Measurements from ENCODE around the gene PNKP. TPM values are rescaled to one million over a fixed set of nuclear protein-coding genes. Genes with fewer than 3 reads are reported as not detected.

PNKP gene
- total and polyA plus RNA-seq, 2 of the 8 experiments (the other 6 are each of a cell fraction or from before 2014, with no cell fraction given): 45.8 to 105 TPM

DNA sequence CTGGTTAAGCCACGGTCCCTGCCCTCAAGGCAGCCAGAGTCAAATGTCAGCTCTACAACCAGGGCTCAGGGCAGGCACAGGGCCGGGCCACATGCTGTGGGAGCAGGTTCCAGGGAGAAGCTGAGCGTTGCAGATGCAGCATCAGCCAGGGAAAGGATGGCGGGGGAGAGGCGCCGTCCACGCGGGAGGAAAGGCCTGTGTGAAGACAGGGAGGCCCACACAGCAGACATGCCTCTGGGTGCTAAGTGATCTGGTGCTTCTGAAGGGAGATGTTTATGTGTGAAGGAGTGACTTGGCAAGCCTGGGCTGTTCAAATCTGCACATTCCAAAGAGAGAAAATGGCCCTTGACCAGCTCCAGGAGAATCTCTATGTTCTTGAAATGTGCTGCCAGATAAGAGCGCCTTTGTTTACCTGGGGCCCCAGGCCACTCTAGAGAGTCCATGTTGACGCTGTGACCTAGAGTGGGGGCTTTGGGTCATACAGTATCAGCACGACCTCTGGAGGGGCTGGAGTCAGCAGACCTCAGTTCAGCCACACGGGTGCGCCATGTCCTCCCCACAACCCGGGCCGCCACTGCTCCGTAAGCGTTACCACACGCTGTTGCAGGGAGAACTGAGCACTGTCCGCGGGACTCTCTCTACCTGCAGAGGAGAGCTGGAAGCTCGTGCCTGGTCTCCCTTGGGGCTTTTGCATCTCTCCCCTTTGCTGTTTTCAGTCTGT is 45.7 kb upstream of the PNKP start:
- Histone ChIP-seq H4K8ac (ENCODE audit: extremely low read depth, insufficient read depth, low read length) (no peak overlapping the region), H3K23me2 (ENCODE audit: low read depth, low read length) (no peaks in the 10 kb centered on the region), H3K9me3 (ENCODE audit: insufficient read depth in 2 of 2, low read depth in 1 of 2, low read length in 1 of 2) (no peaks in the 10 kb centered on the region), H3K14ac (ENCODE audit: insufficient read length) (no peak overlapping the region), H3K23ac (ENCODE audit: insufficient read length) (no peak overlapping the region), H3K79me1 (ENCODE audit: low read depth, low read length) (peaks cover 13% of the 10 kb centered on the region), H3K56ac (replicated peaks; ENCODE audit: insufficient read length, low read depth, low read length) (no peak overlapping the region), H3K27ac (ENCODE audit: low read depth, low read length) (no peak overlapping the region), H3K4me3 (ENCODE audit: extremely low read depth in 1 of 4, insufficient read depth in 2 of 4, low read depth in 3 of 4, low read length in 4 of 4) (no peak overlapping the region), H3K4ac (replicated peaks; ENCODE audit: insufficient read length, low read depth, low read length) (no peak overlapping the region), H3K27me3 (replicated peaks in 1 of 4; ENCODE audit: control insufficient read depth in 3 of 4, extremely low read depth in 1 of 4, insufficient read depth in 3 of 4, low read length in 3 of 4) (no peaks in the 10 kb centered on the region; a peak in 1 of 7 replicates), H2BK15ac (ENCODE audit: low read length) (no peak overlapping the region), H2BK12ac (ENCODE audit: low read depth, low read length) (no peak overlapping the region), H2BK120ac (replicated peaks; ENCODE audit: low read depth, low read length) (no peak overlapping the region), H3K18ac (ENCODE audit: extremely low read depth, low read length) (no peak overlapping the region), H3K4me2 (ENCODE audit: insufficient read depth in 1 of 2, low read depth in 2 of 2, low read length in 2 of 2) (no peak overlapping the region), H2AFZ (ENCODE audit: low read length) (no peak overlapping the region), H3K79me2 (ENCODE audit: control insufficient read depth in 1 of 2, insufficient read depth in 2 of 2, low read length in 2 of 2) (peaks cover 0 to 63% of the 10 kb centered on the region in 2 experiments; a peak in 2 of 4 replicates), H3K9ac (replicated peaks in 1 of 4; ENCODE audit: extremely low read depth in 1 of 4, low read depth in 3 of 4, low read length in 3 of 4) (no peak overlapping the region), H4K91ac (replicated peaks; ENCODE audit: insufficient read length, low read length) (no peak overlapping the region), H2AK5ac (ENCODE audit: low read depth, low read length) (no peak overlapping the region), H4K5ac (ENCODE audit: insufficient read length, low read depth, low read length) (no peak overlapping the region), H2BK5ac (ENCODE audit: low read depth, low read length) (no peak overlapping the region), H3K4me1 (replicated peaks in 1 of 4; ENCODE audit: control insufficient read depth in 3 of 4, insufficient read depth in 4 of 4, low read length in 3 of 4) (peaks cover 0 to under 1% (median 0%) of the 10 kb centered on the region in 4 experiments; a peak in 1 of 7 replicates), H2BK20ac (ENCODE audit: low read length) (no peak overlapping the region), H3K36me3 (ENCODE audit: control insufficient read depth in 2 of 4, insufficient read depth in 4 of 4, low read length in 3 of 4) (peaks cover 24 to 48% (median 40%) of the 10 kb centered on the region in 4 experiments; a peak in 7 of 8 replicates), H4K20me1 (replicated peaks in 1 of 2; ENCODE audit: control insufficient read depth in 1 of 2, insufficient read depth in 2 of 2, low read length in 2 of 2) (peaks cover 44 to 54% of the 10 kb centered on the region in 2 experiments)
- ChIA-PET POLR2A (ENCODE audit: partially characterized antibody) (interaction anchor here (0.7 to 19.2 kb wide), 6 partner anchors 11 to 362 kb away, joined by 3 to 373 read pairs (median 4); partner anchors contain the start of genes AKT1S1, ATF5, NUP62 and TBC1D17), CTCF (ENCODE audit: partially characterized antibody) (interaction anchor here (0.7 to 3.0 kb wide), 17 partner anchors 8 to 223 kb away, joined by 3 to 18 read pairs (median 4); partner anchors contain the start of gene ATF5)
- FAIRE-seq (no peak), DNase-seq (ENCODE audit: low read depth in 1 of 2, low spot score in 2 of 2) (peak in 1 of 2 experiments; percentile 63)
- TF ChIP-seq RAD21 (IDR thresholded peaks at IDR 0.05 in 1 of 2, conservative IDR thresholded peaks at IDR 0.05 in 1 of 2; ENCODE audit: low read depth in 2 of 2, low read length in 2 of 2) (peak; percentile 25 to 45; a peak in 3 of 4 replicates), CBX8 (IDR thresholded peaks at IDR 0.05; ENCODE audit: borderline replicate concordance, low read depth, low read length) (no peak)
- TF ChIP-seq, protein P1, sequence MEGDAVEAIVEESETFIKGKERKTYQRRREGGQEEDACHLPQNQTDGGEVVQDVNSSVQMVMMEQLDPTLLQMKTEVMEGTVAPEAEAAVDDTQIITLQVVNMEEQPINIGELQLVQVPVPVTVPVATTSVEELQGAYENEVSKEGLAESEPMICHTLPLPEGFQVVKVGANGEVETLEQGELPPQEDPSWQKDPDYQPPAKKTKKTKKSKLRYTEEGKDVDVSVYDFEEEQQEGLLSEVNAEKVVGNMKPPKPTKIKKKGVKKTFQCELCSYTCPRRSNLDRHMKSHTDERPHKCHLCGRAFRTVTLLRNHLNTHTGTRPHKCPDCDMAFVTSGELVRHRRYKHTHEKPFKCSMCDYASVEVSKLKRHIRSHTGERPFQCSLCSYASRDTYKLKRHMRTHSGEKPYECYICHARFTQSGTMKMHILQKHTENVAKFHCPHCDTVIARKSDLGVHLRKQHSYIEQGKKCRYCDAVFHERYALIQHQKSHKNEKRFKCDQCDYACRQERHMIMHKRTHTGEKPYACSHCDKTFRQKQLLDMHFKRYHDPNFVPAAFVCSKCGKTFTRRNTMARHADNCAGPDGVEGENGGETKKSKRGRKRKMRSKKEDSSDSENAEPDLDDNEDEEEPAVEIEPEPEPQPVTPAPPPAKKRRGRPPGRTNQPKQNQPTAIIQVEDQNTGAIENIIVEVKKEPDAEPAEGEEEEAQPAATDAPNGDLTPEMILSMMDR (IDR thresholded peaks at IDR 0.05; ENCODE audit: control extremely low read depth in 1 of 3, insufficient read depth in 1 of 3, low read depth in 1 of 3, low read length in 3 of 3): peak; percentile 42 to 71 (median 62)
- 87% methylated on average over 21 of the region's 21 CpGs; no CpG with 5 or more reads in 1 of the 2 experiments for whole genome bisulfite sequencing, 2 experiments (ENCODE audit: extremely low coverage in 1 of 2, insufficient coverage in 1 of 2, insufficient read length in 1 of 2, insufficient replicate concordance in 2 of 2, low coverage in 1 of 2, low lambda C conversion rate in 2 of 2, missing lambda C conversion rate in 1 of 2)

All from H1 (cell line).